TTC549 (cell line): ENCODE results near the gene NOVA1.

ENCODE experiments used
- FAIRE-seq: peaks from 2 replicates; lab custom pipeline; 2012; peaks lifted over from hg19 to GRCh38; lab: Jason Lieb, UNC

NOVA1 gene

GRCh38 chr14:26444822-26445221 lies 153.0 kb downstream of the NOVA1 start:
- no peak for FAIRE-seq

DNA sequence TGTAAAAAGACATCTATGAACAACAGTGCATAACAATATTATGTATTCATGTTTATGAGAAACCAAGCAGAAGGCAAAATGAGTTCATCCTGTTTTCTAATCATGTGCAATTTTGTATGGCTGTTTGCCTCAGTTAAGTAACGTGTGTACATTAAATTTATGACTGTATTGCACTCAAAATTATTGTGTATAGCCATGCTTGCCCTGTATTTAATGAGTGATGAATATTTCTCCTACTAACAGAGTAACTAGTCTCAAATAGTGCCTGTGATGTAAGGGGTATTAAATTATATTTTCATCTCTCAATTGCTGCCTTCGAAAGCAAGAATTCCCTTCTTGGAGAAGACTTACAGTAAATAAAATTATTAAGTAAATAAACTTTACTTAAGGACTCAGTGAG lies 154.2 kb downstream of the NOVA1 start:
- no peak for FAIRE-seq

DNA sequence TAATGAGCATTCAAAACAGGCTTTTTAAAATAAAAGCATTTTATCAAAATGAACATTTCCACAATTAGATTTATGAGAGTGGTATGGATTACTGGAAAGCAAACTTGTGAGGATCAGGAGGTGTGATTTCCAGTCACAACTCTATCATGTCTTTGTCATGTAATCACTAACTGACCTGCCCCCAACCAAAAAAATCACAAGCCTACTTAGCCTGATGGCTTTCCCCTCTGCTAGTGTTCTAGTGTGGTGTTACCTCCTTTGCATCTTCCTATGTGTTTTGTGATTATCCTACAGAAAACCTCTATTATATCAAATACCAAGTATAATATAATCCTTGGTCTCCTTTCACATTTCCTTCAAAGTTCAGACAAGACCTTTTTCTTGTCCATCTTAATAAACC lies 168.6 kb downstream of the NOVA1 start:
- FAIRE-seq: no peak

- FAIRE-seq: no peak
Measured at GRCh38 chr14:26427097-26427496, 170.7 kb downstream of the NOVA1 start.

DNA sequence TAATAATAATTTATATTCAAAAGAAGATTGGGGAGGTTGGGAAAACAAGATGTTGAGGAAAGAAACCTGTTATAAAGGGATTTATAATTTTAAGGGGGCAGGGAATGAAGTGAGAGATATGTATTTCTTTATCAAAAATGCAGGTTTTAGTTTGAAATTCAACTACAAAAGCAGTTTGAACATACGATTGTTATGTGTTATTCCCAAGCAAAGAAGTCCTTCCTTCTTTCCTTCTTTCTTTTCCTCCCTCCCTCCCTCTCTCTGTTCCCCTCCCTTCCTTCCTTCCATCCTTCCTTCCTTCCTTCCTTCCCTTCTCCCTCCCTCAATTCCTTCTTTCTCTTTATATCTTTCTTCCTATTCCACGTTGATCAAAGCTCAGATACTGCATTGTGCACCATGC lies 173.3 kb downstream of the NOVA1 start:
- no peak for FAIRE-seq

DNA sequence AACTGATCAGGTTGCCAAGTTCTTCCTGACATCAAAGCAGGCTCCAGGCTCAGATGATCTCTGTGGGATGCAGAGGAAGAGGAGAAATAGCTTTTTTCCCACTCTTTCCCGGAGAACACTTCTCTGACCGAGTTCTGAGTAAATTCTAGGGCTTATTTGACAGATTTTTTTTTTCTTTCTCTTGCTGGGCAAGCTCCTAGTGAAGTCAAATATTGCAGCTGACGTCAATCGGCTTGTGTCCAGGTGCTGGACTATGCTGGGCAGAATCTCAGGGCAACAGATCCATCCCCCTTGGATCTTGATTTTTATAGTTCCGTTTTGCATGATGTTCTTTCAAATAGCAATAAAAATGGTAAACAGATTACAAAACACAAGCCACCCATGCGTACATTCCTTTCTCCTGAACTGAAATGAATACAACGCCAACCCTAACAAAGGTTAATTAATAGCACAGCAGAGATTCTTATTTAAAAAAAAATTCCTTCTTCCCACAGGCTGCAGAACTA lies 182.2 kb downstream of the NOVA1 start:
- no peak for FAIRE-seq

- FAIRE-seq: no peak
Measured at GRCh38 chr14:26414926-26415325, 182.9 kb downstream of the NOVA1 start.

DNA sequence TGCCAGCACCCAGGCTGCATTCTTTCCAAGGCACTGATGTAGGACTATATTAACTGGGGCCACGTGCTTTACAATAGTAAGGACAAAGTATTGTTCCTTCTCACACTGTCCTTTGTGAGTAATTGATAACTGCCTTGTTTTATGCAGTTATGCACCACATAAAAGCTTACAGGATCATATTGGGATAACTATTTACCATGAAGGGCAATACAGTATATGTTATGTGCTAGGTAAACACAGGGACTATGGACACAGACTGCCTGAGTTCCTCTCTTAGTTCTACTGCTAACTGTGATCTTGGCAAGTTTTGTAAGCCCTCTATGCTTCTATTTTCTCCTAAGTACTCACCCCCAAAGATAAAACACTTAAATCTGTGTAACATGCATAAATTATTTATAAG lies 183.7 kb downstream of the NOVA1 start:
- FAIRE-seq: no peak

- no peak for FAIRE-seq
Measured at GRCh38 chr14:26412421-26412820, 185.4 kb downstream of the NOVA1 start.

DNA sequence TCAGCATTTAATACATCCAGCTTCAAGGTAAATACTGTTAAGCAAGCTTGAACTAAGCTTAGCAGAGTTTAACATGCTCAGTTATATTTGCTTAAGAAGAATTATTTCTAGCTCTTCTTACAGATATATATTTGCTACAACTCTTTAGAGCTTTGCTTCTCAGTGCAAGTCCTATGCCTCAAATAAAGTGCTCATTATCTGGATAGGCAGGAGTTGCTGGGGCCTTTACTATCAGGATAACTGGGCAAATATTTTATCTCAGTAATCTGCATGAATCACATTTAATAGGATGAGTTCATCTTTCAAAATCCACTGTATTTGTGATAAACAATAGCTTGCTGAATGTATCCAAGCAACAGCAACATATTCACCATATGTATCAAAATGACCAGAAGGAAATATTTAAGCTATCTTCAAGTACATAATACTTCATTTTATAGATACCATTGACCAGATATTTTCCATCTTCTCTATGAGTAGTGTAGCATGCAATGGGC lies 187.6 kb downstream of the NOVA1 start:
- FAIRE-seq: no peak

DNA sequence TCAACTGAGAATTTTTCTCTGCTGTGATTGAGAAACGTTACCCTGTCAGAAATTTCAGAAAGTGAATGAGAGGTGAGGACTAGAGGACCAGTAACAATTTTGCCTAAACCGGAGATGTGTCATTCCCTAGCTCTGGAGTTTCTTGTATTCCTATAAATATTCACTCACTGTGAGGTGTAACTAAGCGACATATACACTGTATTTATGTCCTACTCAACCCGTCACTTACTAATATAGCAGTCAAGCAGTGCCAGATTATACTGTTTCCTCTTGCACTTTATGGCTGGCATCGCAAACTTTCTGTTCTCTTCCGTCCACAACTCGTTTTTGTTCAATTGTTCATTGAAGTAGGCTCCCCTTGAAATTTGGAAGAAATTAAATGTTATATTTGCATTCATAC lies 192.9 kb downstream of the NOVA1 start:
- no peak for FAIRE-seq

GRCh38 chr14:26403760-26404159 lies 194.1 kb downstream of the NOVA1 start:
- FAIRE-seq: no peak

GRCh38 chr14:26402126-26402525 lies 195.7 kb downstream of the NOVA1 start:
- FAIRE-seq: no peak

DNA sequence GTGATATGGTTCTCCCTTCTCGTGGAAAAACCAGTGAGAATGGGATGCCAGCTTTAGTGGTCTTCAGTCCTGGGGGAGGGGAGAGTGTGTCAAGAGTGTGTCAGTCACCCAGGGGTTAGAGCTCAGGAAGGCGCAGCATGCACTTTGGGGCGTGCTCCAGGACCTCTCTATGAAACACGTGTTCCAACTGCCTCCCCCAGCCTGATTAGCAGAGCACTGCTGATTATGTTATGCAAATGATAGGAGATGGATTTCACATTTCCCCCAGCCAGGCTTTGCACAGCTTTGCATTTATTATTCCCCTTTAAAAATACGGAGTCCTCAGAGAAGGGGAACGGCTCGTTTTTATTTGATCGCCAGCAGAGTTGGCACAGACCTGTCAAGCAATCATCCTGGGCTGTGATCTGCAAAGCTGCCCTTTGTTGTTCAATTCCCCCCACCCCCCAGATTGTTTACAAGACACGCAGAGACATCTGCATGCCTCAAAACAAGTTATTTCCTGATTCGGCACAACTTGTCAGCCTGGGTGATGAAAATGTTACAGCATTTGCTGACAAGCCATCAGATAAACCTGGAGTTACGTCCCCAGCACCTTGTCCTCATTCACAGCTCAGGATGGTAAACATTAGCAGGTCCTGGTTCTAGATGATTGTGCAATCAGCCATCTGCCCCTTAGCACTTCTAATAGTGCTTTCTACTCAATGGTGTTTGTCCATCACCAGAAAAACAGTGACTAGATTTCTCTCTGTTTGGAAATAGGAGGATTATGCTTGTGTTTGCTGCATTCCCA lies 196.5 kb downstream of the NOVA1 start:
- FAIRE-seq: no peak

- no peak for FAIRE-seq
Measured at GRCh38 chr14:26400373-26400772, 197.5 kb downstream of the NOVA1 start.

- FAIRE-seq: no peak
Measured at GRCh38 chr14:26398616-26399015, 199.2 kb downstream of the NOVA1 start.
